OCI-LY7 (cell line): ENCODE data around the gene SPCS1.

Experiments
- CTCF ChIP-seq: fragments of 200-600 bp; sonication (generic); conservative IDR thresholded peaks from 2 replicates; pipeline ENCODE4 v1.5.1; 2014; ENCODE audit warnings: mild to moderate bottlenecking, antibody characterized with exemption, low read length, moderate library complexity, mixed read lengths
- EZH2phosphoT487 ChIP-seq: fragments of 200-600 bp; sonication (generic); IDR thresholded peaks from 2 replicates; pipeline ENCODE4 v1.6.1; 2018; ENCODE audit warnings: low read depth, borderline replicate concordance, mild to moderate bottlenecking, mixed run types, antibody characterized with exemption, low read length, moderate library complexity, mixed read lengths

- no peak for TF ChIP-seq CTCF
- TF ChIP-seq EZH2phosphoT487 = no peak
Observed at GRCh38 chr3:52685709-52686691, 19.9 kb upstream of the SPCS1 start, which contains the start of the genes GNL3 and PBRM1.
